Calu3 (cell line): ENCODE data around the gene ALDH16A1. TPM values are rescaled to one million over a fixed set of nuclear protein-coding genes. Genes with fewer than 3 reads are reported as not detected.

Experiments used
- BruUV-seq: library from RNA; stranded (reverse); fragments of 400-500 nt; replicated peaks from 2 replicates; lab custom pipeline; 2021; lab: Mats Ljungman, UMichigan
- CTCF ChIA-PET: fragments of 300-600 bp; sonication (Branson Sonifier 250); formaldehyde crosslinking; loops from one replicate; lab custom pipeline; 2022; ENCODE audit warnings: antibody characterized with exemption; lab: Charles Lee
- DNase-seq: peaks from one replicate; pipeline ENCODE4 v3.0.0; 2022
- H3K27ac Mint-ChIP-seq: one replicate; pipeline ENCODE4 v1.8.0; 2022; ENCODE audit warnings: mixed read lengths; ENCODE audit not compliant: unreplicated experiment
- H3K27me3 Mint-ChIP-seq: one replicate; pipeline ENCODE4 v1.8.0; 2022; ENCODE audit warnings: mixed read lengths; ENCODE audit not compliant: unreplicated experiment
- H3K36me3 Mint-ChIP-seq: one replicate; pipeline ENCODE4 v1.8.0; 2022; ENCODE audit warnings: mild to moderate bottlenecking, moderate library complexity, mixed read lengths; ENCODE audit not compliant: insufficient read depth, unreplicated experiment
- H3K4me1 Mint-ChIP-seq: one replicate; pipeline ENCODE4 v1.8.0; 2022; ENCODE audit warnings: mild to moderate bottlenecking, low read depth, mixed read lengths; ENCODE audit not compliant: unreplicated experiment
- H3K4me3 Mint-ChIP-seq: one replicate; pipeline ENCODE4 v1.8.0; 2022; ENCODE audit warnings: mild to moderate bottlenecking, low read depth, moderate library complexity, mixed read lengths; ENCODE audit not compliant: unreplicated experiment
- H3K9me3 Mint-ChIP-seq: one replicate; pipeline ENCODE4 v1.8.0; 2022; ENCODE audit warnings: low read depth, mixed read lengths; ENCODE audit not compliant: unreplicated experiment
- intact Hi-C: fragments of 100-400 bp; cut with micrococcal nuclease; formaldehyde crosslinking; loops from one replicate; pipeline ENCODE4 v1.10.0; 2022; ENCODE audit not compliant: unreplicated experiment
- total RNA-seq: library from RNA; stranded (reverse); gene quantifications from 2 replicates; pipeline ENCODE4 v1.2.3, GENCODE V29; 2022
- TF ChIP-seq, protein P1 (sequence below): fragments of 200-600 bp; IDR thresholded peaks from one replicate; pipeline ENCODE4 v1.8.0; 2022; ENCODE audit warnings: antibody characterized with exemption; ENCODE audit not compliant: unreplicated experiment

Gene ALDH16A1
- total RNA-seq, 1 experiment from 2014 or later: 36.1 TPM

DNA sequence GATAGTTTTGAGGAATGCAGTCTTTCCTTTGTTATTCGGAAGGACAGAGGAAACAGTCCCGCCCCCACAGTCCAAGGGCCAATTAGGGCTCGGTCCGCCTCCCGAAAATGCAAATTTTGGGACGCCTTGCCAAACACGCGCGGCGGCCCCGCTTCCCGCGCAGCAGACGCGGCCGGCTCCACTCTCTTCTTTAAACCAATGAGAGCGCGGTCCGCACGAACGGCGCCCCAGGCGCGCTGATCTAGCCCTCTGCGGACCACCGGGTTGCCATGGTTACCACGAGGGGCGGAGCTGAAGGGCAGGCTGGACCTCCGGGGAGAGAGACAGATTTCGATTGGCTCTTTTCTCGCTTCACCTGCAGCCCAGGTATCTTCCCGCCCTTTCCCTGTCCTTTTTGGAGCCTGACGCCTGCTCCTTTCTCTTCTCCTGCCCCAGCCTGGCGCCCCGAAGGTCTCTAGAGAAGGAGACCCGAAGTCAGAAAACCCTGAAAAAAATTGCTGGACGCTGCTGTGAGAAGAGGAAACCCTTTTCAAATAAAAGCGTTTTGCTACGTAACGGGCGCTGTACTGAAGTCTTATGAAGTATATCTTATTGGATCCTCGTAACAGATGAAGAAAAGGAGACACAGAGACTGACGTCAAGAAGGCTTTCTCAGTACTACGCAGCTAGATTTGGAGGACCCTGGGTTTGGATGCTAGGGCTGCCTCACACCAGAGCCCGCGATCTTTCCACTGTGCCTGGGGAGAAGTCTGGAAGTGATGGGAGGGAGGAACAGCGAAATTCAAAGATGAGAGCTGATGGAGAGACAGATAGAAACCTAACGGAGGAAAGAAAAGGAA, 31.8 kb upstream of the ALDH16A1 start:
- Mint-ChIP-seq H3K4me1 (peaks cover 30% of the 10 kb centered on the region), H3K27me3 (peaks cover 100% of the 10 kb centered on the region), H3K27ac (no peak overlapping the region), H3K9me3 (no peaks in the 10 kb centered on the region), H3K4me3 (no peak overlapping the region), H3K36me3 (peaks cover 5% of the 10 kb centered on the region)
- intact Hi-C loops: no loop called here
- CTCF ChIA-PET: interaction anchor here (0.5 kb wide), 1 partner anchor 893 kb away, joined by 3 read pairs; no protein-coding TSS in a partner anchor
- no peak for DNase-seq
- TF ChIP-seq, protein P1, sequence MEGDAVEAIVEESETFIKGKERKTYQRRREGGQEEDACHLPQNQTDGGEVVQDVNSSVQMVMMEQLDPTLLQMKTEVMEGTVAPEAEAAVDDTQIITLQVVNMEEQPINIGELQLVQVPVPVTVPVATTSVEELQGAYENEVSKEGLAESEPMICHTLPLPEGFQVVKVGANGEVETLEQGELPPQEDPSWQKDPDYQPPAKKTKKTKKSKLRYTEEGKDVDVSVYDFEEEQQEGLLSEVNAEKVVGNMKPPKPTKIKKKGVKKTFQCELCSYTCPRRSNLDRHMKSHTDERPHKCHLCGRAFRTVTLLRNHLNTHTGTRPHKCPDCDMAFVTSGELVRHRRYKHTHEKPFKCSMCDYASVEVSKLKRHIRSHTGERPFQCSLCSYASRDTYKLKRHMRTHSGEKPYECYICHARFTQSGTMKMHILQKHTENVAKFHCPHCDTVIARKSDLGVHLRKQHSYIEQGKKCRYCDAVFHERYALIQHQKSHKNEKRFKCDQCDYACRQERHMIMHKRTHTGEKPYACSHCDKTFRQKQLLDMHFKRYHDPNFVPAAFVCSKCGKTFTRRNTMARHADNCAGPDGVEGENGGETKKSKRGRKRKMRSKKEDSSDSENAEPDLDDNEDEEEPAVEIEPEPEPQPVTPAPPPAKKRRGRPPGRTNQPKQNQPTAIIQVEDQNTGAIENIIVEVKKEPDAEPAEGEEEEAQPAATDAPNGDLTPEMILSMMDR: no peak
- no TSS peak for BruUV-seq

DNA sequence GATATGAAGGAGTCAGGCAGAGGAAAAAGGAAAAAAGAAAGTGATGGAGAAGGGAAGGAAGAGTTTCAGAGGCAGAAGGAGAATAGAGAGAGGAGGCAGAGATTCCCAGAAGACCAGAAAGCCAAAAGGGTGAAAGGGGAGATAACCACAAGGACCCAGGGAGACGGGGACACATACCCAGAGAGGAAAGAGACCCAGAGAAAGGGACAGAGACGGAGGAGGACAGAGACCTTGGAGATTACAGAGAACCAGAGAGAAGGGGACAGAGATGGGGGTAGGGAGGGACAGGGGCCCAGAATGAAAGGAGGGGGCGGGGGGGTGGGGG, 31.2 kb upstream of the ALDH16A1 start:
- CTCF ChIA-PET: no interaction called here
- Mint-ChIP-seq H3K27me3 (peaks cover 100% of the 10 kb centered on the region), H3K9me3 (no peaks in the 10 kb centered on the region), H3K4me1 (peaks cover 35% of the 10 kb centered on the region), H3K4me3 (no peak overlapping the region), H3K27ac (no peak overlapping the region), H3K36me3 (peaks cover 5% of the 10 kb centered on the region)
- no TSS peak for BruUV-seq
- no peak for DNase-seq
- TF ChIP-seq, protein P1: no peak
- intact Hi-C loops: no loop called here

DNA sequence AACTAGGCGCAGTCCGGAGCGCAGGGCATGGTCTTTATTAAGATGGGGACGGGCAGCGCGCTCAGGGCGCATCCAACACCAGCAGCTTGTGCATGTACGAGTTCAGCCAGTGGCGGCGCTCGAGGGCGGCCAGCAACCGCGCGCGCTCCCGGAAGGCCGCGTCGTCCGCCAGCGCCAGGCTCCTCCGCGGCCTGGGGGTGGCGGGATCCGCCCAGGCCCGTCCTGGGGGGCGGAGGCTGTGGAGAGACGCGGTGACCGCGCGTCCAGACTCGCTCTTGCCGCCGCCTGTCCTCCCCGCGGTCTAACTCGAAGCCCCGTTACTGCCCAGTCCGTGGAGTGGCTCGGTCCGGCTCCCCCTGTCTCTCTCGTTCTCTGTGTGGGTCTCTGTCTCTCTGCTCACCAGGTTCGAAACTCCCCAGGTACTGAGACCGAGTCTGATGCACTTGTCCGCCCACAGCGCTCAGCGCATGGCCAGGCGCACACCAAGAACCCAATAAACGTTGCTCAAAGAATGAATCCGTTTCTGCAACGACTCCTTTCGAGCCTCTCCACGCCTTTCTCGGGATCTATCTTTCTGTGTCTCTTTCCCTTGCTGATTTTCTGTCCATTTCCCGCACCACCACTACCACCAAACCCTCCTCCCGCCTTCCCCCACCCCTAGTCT, 30.5 kb upstream of the ALDH16A1 start:
- intact Hi-C loops: no loop called here
- peaks cover 5% of the 10 kb centered on the region for H3K36me3 Mint-ChIP-seq
- CTCF ChIA-PET: no interaction called here
- BruUV-seq: no TSS peak
- H3K4me3 Mint-ChIP-seq: no peak overlapping the region
- TF ChIP-seq, protein P1: no peak
- peaks cover 39% of the 10 kb centered on the region for H3K4me1 Mint-ChIP-seq
- no peaks in the 10 kb centered on the region for H3K9me3 Mint-ChIP-seq
- peak; percentile 31 for DNase-seq
- peaks cover 100% of the 10 kb centered on the region for H3K27me3 Mint-ChIP-seq
- no peak overlapping the region for H3K27ac Mint-ChIP-seq

DNA sequence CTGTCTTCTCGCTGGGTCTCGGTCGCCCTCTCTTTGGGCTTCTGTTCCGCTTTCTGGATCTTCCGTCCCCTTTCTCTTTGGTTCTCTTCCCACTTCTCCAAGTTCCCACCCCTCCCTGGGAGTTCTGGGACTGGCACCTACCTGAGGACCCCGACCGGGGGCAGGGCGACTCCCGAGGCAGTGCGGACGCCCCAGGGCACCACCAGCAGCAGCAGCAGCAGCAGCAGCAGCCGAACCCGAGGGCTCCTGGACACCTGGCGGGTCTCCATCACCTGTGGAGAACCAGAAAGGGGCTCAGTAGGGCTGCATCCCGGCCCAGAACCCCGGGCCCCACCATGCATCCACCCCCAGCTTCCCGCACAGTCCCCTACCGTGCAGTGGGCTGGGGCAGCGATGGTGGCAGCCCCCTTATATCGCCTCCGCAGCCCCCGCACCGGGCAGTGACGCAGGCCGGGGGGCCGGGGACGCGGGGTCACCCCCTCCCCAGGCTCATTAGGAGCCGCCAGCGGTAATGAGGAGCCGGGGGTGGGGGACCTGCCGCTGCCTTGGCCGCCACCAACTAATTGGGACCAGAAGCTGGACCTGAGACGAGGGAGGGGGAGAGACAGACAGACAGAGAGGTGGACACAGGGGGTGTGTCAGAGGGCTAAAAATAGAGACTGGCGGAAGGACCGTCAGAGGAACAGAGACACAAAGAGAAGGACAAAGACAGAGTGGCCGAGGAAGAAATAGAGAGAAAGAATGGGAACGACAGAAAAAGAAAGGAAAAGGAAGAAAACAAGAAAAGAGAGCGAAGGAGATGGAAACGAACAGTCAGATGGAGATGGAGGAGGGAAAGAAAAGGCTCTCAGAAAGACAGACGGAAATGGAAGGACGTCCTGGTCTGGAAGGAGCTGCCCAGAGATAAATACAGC, 29.7 kb upstream of the ALDH16A1 start, which contains the start of gene PTH2:
TSS of gene PTH2 (minus strand) at position 371 of the 914 bp plus-strand sequence. CDS start at position 269, 102 bp downstream.
- CTCF ChIA-PET: interaction anchor here (1.0 kb wide), 1 partner anchor 12 kb away, joined by 3 read pairs; no protein-coding TSS in a partner anchor
- H3K4me3 Mint-ChIP-seq: no peak within 1 kb of the TSS
- no TSS peak for BruUV-seq

More for the DNA sequence above, 29.7 kb upstream of the ALDH16A1 start, which contains the start of gene PTH2:
- peaks cover 39% of the 10 kb centered on the region for H3K4me1 Mint-ChIP-seq
- no peaks in the 10 kb centered on the region for H3K9me3 Mint-ChIP-seq
- TF ChIP-seq, protein P1: no peak
- H3K36me3 Mint-ChIP-seq: peaks cover 5% of the 10 kb centered on the region
- no peak for DNase-seq
- H3K27ac Mint-ChIP-seq: no peak within 1 kb of the TSS
- intact Hi-C loops: no loop called here
- peaks cover 100% of the 10 kb centered on the region for H3K27me3 Mint-ChIP-seq
